ENCODE results near the gene PALLD.

The PALLD gene

DNA sequence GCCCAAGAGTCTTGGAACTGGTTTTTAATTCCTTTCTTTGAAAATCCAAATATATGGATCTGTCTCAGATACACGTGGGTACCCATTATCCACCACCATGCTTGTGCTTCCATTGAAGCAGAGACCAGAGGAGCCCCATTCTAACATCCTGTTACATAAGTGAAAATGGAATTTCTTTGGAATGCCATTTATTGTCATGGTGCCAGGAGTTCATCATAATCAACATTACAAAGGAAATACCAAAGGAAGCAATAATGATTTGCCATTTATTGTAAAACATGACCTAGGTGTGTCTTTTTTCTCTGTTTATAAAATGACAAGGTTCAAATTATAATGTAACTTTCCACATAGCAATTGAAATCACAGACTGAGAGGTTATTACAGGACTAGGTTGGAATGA lies 61.7 kb downstream of the PALLD start:
- TF ChIP-seq, protein P1, sequence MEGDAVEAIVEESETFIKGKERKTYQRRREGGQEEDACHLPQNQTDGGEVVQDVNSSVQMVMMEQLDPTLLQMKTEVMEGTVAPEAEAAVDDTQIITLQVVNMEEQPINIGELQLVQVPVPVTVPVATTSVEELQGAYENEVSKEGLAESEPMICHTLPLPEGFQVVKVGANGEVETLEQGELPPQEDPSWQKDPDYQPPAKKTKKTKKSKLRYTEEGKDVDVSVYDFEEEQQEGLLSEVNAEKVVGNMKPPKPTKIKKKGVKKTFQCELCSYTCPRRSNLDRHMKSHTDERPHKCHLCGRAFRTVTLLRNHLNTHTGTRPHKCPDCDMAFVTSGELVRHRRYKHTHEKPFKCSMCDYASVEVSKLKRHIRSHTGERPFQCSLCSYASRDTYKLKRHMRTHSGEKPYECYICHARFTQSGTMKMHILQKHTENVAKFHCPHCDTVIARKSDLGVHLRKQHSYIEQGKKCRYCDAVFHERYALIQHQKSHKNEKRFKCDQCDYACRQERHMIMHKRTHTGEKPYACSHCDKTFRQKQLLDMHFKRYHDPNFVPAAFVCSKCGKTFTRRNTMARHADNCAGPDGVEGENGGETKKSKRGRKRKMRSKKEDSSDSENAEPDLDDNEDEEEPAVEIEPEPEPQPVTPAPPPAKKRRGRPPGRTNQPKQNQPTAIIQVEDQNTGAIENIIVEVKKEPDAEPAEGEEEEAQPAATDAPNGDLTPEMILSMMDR (conservative IDR thresholded peaks at IDR 0.05) = no peak
- H3K27ac ChIP-seq = no peak overlapping the region

DNA sequence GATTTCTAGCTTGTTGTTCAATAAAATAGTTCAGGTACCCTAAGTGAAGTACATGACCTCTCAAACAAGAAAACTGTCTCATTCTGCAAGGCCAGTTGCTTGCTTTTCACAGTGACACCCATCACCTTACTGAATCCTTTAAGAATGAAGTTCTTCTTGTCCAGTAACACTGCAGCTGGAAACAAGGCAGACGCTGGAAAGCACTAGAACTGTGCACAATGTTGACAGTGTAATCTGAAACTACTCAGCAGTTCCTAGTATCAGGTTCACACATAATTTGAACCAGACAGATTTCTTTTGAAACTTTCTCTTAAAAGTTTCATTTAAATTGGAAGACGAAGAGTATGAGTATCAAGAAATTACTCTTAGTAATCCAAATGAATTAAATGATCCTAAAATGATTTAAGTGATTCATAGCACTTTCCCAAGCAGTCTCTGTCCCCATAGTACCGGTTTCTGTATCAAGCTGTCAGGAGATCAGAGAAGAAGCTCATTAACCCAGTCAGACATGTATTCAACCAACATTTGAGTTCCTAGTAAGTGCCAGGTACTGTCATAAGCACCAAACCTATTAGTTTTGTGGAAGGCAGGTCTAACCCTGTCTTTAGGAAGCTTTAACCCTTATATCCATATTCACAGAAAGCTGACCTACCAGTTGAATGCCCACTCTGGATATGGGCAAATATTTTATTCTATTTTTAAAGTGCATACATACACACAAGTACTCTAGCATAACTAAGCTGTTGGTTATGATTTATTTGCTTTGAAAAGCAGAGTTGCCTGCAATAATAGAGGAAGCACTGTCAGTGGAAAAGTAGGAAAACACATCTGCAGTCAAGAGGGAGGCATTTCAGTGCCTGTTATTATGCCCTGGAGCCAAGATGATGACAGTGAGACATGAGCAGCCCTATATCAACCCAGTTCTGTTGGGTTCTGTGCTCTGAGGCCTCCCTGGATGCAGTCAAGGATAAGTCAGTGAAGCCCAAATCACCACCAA lies 63.6 kb downstream of the PALLD start:
- H3K27ac ChIP-seq = peak overlapping the region; percentile 39; the same call in 1 of the 2 replicates
- TF ChIP-seq, protein P1 (conservative IDR thresholded peaks at IDR 0.05) = no peak

DNA sequence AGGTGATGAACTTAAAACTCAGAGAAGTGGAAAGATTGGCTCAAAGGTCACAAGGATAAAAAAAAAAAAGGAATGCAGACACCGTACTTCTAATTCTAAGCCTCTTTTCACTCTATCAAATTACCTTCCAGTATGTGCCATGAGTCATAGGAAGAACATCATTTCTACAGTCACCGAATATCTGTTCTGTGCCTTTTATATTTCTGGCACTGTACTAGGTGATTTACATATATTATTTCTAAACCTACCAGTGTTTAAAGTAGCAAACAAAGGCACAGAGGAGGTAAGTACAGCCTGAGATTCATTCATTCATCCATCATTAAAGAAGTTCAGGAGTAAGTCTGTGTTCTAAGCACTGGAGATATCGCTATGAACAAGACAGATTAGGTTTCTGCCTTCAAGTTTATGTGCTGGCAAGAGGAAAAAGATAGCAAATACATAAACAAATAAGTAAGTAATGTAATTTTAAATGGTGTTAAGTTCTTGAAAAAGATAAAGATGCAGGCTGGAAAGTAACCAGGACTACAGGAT lies 65.3 kb downstream of the PALLD start:
- H3K27ac ChIP-seq = no peak overlapping the region

DNA sequence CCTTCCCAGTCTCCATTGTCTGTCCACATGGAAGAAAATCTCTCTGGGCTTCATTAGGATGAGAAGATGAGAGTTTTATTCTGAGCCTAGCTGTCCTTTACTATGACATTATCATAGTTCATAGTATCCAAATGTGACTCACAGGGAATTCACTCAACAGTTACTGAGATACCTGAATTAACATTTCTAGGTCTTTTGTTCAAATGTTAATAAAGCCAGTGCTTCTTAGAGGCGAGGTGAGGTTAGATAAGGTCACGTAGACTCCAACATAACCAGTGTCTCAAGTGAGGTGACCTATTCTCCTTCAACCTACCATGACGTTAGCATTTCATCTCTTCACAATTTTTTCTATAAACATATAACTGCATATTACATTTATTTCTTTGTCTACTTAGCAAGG lies 67.2 kb downstream of the PALLD start:
- H3K27ac ChIP-seq = no peak overlapping the region
- TF ChIP-seq, protein P1 (conservative IDR thresholded peaks at IDR 0.05) = no peak

More for the DNA sequence above, 65.3 kb downstream of the PALLD start:
- TF ChIP-seq, protein P1 (conservative IDR thresholded peaks at IDR 0.05) = no peak

DNA sequence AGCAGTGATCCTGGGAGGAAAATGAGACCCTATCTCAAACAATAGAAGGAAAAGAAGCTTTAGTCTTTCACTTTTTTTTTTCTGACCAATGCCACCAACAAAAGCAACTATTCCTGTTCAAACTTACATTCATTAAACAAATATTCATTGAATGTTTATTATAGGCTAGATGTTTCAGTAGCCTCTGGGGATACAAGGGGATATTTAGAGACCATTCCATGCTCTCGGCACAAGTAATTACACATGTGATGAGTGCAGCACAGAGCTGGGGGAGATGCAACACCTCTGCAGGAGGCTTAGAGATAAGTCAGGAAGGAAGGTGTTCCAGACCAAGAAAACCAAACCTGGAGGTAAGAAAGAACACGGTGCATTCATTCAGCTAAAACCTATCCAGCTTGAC lies 68.3 kb downstream of the PALLD start:
- H3K27ac ChIP-seq = no peak overlapping the region
- TF ChIP-seq, protein P1 (conservative IDR thresholded peaks at IDR 0.05) = no peak

DNA sequence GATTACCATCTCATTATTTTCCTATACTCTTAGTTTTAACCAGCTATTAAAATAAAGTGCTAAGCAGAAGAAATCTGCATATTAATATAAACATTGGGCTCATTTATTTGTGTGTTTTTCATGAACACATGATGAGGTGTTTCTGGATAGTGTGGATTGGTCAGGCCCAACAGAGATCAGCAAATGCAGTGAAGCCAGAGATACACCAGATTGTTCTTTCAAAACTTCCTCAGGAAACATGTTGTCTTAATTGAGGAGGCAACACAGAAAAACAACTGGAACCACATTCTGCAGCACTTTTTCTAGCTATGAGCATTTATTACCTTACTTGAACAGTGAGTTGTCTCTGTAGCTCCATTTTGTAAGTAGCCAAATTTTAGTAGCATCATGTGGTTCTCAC lies 69.9 kb downstream of the PALLD start:
- TF ChIP-seq, protein P1 (conservative IDR thresholded peaks at IDR 0.05) = no peak
- H3K27ac ChIP-seq = no peak overlapping the region

DNA sequence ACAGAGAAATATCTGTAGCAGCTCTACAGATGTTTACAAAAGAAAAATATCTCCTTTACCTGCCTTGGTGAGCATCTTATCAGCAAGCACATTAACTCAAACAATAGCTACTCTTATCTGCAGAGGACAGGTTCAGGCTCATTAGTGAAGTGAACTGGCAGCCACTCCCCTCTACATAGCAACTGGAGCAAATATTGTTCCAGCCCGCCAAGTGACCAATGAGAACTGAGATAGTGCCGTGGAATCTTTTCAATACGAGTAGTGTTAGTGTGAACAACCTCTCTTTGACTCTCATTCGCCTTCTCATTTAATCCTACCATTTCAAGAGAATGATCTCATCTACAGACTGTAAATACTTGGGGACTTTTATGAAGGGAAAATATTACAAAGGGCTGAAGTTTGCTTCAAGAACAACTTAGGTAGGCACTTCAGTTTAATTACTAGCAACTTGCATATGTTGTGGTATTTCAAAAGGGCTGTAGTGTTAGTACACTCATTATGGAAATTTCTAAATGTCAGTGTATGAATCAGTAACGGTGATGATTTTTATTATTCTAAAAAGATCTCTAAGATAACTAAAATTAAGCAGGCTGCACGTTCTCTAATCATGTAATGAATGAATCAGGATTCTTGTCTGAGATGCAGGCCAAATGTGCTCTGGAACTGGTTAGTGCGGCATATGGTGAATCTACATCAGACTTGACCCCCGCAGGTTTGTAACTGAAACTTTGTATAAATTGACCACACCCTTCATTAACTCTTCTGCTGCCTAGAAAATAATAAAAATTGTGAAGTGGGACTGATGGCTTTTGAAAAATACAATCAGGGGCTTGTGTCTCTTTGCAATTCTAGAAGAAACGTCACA lies 72.4 kb downstream of the PALLD start:
- H3K27ac ChIP-seq = peak overlapping the region; percentile 38
- TF ChIP-seq, protein P1 (conservative IDR thresholded peaks at IDR 0.05) = no peak
